ENCODE data around the gene RAB8B. TPM values are rescaled to one million over a fixed set of nuclear protein-coding genes. Genes with fewer than 3 reads are reported as not detected.

Gene RAB8B
- polyA plus RNA-seq, 3 donors = 32.2 to 35.2 (median 32.3) TPM

GRCh38 chr15:63301088-63301487 lies 111.7 kb downstream of the RAB8B start:
- DNase-seq (ENCODE audit: low read depth in 3 of 3, low spot score in 2 of 3) = no peak

DNA sequence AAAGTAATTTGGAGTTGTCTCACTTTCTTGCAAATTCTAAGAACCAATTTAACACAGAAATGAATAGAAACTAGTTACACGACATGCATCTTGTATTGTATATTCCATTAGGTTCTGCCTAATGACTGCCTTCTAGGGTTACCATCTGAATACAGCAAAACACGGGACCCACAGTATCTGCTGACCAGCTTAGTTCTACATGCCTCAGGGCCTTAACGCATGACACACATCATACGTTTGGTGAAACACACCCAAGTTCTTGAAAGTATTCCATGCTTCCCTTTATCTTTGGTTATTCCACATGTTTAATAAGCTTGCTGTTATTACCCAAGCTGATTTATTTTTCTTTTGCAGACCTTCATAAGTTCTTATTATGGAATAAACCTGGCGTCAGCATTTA lies 115.9 kb downstream of the RAB8B start:
- DNase-seq (ENCODE audit: low read depth in 3 of 3, low spot score in 2 of 3) = no peak

- DNase-seq (ENCODE audit: low read depth in 3 of 3, low spot score in 2 of 3) = no peak
Measured at GRCh38 chr15:63306492-63307073, 117.2 kb downstream of the RAB8B start.

DNA sequence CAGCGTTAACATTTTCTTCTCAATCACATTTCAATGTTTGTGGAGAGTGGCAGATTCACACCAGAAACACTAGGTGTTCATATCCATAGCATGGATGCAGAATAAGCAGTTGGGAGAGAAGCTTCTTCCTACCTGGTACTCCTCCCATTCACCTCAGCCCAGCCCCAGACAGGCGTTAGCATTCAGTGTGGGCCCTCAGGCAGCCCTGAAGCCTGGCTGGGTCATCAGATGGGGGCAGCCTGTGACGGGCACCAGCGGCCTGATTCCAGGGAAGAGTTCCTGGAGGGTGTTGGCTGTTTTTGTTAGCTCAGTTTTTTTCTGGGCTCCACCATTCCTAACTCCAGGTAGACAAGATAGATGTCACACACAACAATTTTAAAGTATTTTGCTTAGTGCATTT lies 119.1 kb downstream of the RAB8B start:
- DNase-seq (ENCODE audit: low read depth in 3 of 3, low spot score in 2 of 3) = no peak

- no peak for DNase-seq (ENCODE audit: low read depth in 3 of 3, low spot score in 2 of 3)
Measured at GRCh38 chr15:63308947-63309346, 119.5 kb downstream of the RAB8B start.

GRCh38 chr15:63310646-63311045 lies 121.2 kb downstream of the RAB8B start:
- no peak for DNase-seq (ENCODE audit: low read depth in 3 of 3, low spot score in 2 of 3)

DNA sequence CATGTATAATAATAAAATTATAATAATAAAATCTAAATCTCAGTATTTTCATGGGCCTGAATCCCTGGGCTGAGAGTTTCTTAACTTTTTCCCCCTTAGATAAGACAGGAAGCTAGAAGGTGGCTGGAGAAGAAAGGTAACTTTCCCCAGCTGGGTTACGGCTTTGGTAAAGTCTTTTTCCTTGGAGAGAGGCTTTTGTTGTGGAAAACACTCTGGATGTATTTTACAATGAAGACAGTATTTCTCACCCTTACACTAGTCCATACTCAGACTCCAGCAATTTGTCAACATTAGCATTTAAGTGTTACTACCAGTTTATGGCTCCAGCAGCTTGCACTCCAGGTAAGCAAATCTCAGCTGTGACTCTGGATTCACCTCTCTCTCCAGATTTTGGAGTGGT lies 122.9 kb downstream of the RAB8B start:
- no peak for DNase-seq (ENCODE audit: low read depth in 3 of 3, low spot score in 2 of 3)

DNA sequence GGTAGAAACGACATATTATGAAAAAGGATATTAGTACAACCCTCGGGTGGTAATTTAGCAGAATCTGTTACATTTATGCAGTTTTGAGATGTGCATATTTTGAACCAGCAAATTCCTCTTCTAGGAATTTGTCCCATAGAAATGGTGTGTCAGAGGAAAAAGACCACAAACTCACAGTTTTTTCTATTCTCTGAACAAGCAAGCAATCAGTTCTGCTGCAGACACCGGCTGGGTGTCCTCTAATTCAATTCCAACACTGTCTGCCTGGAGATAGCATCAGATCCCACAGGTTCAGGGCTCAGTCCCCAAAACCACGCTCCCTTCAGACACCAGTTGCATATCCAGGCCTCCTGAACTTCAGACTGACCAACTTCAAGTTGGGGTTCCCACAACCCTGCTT lies 124.4 kb downstream of the RAB8B start:
- DNase-seq (ENCODE audit: low read depth in 3 of 3, low spot score in 2 of 3) = no peak

DNA sequence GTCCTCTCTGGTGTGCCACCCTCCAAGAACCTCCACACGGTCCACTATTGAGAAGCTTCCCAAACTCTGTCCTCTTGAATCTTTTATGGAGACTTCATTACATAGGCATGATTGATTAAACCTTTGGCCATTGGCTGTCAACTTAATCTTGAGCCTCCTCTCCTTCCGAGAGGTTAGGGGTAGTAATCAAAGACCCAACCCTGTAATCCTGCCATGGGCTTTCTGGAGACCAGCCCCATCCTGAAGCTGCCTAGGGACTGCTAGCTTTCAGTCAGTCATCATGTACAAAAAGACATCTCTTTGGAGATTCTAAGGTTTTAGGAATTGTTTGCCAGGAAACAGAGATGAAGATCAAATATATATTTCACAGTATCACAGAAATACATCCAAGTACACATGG lies 125.0 kb downstream of the RAB8B start:
- no peak for DNase-seq (ENCODE audit: low read depth in 3 of 3, low spot score in 2 of 3)

Other genes starting within 250 kb of the RAB8B start
- gene TPM1, start 146.9 kb upstream of the RAB8B start, polyA plus RNA-seq (ENCODE audit: insufficient read length in 3 of 3) = 100 to 1,000 TPM; 468 to 511 (median 474) TPM
- gene LACTB, start 67.7 kb upstream of the RAB8B start, polyA plus RNA-seq (ENCODE audit: insufficient read length in 3 of 3) = 10 to 100 TPM; 18.3 to 23.7 (median 22.6) TPM
- gene RPS27L, start 32.1 kb upstream of the RAB8B start, polyA plus RNA-seq (ENCODE audit: insufficient read length in 3 of 3) = 100 to 1,000 TPM in 1 of 3 donors, 10 to 100 TPM in 2; 98.0 to 114 (median 98.7) TPM
- 10 to 100 TPM; 17.1 to 18.5 (median 18.4) TPM for gene APH1B, start 88.0 kb downstream of the RAB8B start, polyA plus RNA-seq (ENCODE audit: insufficient read length in 3 of 3)
- 100 to 1,000 TPM; 137 to 154 (median 151) TPM for gene CA12, start 192.2 kb downstream of the RAB8B start, polyA plus RNA-seq (ENCODE audit: insufficient read length in 3 of 3)

All from right renal cortex interstitium (tissue), 3 donors.